HG02981 (cell line): ENCODE data around the gene MARK3.

Source experiments
- ATAC-seq: cut with Tn5 transposase; IDR thresholded peaks from one replicate; pipeline ENCODE4 v1.9.1; 2021; ENCODE audit warnings: mild to moderate bottlenecking, moderate library complexity; ENCODE audit not compliant: unreplicated experiment

MARK3 gene

GRCh38 chr14:103483600-103483999 lies 98.4 kb downstream of the MARK3 start:
- no peak for ATAC-seq

DNA sequence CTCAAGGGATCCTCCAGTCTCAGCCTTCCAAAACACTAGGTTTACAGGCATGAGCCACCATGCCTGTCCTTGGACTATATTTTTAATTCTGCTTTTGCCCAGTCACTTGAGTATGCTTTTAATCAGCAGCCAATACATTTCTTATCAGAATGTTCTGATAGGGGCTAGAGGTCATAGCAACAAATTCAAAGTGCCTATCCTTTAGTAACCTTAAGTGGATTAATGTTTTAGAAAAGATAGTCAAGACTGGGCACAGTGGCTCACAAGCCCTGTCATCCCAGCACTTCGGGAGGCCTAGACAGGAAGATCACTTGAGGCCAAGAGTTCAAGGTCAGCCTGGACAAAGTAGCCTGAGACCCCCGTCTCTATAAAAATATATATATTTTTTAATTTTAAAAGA lies 100.3 kb downstream of the MARK3 start:
- no peak for ATAC-seq

DNA sequence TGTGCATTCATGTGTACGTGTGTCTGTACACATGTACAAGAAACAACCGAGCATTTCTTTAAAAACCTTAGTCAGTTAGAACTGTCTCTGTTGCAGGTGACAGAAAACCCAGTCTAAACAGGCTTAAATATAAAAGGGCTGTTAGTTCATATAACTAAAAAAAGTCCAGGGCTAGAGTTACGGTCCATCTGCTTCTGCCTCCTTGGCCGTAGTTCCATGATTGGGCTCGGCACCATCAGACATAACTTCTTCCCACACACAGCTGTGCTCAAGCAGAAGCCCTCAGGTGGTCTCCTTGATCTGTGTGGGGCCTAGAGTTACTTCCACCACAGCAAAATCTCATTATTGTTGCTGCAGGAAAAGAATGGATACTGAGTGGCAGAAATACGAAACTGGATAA lies 102.9 kb downstream of the MARK3 start:
- no peak for ATAC-seq

DNA sequence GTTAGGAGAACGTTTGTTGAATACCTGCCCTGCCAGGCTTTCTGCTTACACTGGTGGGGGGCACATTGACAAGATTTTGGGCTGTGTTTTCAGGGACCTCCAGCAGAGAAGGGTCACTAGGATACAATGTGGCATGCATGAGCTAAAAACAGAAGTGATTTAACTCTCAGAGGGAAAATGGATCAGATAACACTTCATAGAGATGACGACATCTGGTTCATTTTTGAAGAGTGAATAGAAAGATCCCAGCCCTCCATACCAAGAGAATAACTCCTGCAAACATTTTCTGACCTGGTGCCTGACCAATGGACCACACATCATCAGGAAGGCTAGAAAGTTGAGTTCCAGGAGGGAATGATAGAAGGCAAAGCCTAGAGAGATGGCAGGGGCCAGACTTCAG lies 103.7 kb downstream of the MARK3 start:
- no peak for ATAC-seq

GRCh38 chr14:103489621-103490020 lies 104.4 kb downstream of the MARK3 start:
- no peak for ATAC-seq

GRCh38 chr14:103491691-103492090 lies 106.5 kb downstream of the MARK3 start:
- ATAC-seq = no peak

DNA sequence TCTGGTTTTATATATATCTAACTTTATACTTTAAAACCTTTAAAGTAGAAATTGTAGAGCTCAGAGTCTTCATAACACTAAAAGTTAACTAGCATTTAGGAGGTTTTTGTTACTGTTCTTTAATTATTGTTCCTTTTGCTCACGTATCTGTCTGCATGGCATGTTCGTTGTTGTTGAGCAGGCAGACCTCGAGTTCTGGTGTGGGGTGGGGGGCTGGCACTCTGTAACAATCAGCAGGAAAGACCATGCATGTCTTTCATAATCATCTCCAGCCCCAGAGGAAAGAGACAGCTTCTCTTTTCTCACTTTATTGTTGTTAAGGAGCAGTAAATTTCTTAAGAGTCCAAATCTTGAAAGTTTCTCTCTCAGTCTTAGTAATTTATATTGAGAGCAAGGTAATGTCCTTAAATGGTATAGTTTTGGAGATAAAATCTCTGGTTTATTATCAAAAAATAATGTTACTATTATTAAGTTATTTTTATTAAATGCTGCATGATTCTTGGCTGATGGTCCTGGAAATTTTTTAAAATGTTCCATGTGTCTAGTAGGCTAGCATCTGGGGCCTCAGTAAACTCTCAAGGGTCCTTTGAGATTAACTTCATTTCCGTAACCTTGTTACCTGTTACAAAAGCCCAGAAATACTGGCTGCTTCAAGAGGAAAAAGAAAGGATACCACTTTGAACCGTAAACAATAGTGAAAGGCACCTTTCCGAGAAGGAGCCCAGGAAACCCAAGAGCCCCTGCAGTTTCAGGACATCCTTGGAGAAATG lies 107.1 kb downstream of the MARK3 start:
- ATAC-seq = no peak

- ATAC-seq = no peak
Measured at GRCh38 chr14:103495854-103496253, 110.6 kb downstream of the MARK3 start.

- ATAC-seq = no peak
Measured at GRCh38 chr14:103496776-103497175, 111.6 kb downstream of the MARK3 start.

DNA sequence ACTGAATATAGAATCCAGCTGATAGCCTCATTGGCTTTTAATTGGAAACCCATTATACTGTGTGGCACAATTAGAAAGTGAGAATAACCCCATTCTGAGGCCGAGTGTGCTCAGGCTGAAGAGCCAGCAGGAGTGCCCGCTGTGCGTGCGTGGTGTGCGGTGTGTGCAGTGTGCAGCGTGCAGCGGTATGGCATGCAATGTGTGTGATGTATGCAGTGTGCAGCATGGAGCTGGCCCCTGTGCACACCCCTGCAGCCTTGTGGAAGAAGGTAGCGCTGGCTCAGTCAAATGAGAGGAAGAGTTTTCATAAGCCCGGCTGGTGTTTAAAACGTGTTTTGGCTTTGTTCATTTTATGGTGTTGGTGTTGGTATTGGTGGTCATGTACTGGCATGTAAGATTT lies 114.5 kb downstream of the MARK3 start:
- ATAC-seq = no peak

GRCh38 chr14:103500148-103500990 lies 115.2 kb downstream of the MARK3 start:
- ATAC-seq = no peak

GRCh38 chr14:103501041-103501870 lies 116.0 kb downstream of the MARK3 start:
- ATAC-seq = no peak

GRCh38 chr14:103501921-103502669 lies 116.9 kb downstream of the MARK3 start:
- ATAC-seq = no peak

GRCh38 chr14:103502877-103503276 lies 117.7 kb downstream of the MARK3 start:
- no peak for ATAC-seq

DNA sequence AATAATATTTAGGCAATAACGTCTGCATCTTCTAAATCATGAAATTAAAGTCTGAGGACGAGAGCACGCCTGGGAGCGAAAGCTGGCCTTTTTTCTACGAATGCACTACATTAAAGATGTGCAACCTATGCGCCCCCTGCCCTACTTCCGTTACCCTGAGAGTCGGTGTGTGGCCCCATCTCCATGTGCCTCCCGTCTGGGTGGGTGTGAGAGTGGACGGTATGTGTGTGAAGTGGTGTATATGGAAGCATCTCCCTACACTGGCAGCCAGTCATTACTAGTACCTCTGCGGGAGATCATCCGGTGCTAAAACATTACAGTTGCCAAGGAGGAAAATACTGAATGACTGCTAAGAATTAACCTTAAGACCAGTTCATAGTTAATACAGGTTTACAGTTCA lies 118.1 kb downstream of the MARK3 start:
- ATAC-seq = no peak

- ATAC-seq = no peak
Measured at GRCh38 chr14:103504991-103505565, 119.9 kb downstream of the MARK3 start.

DNA sequence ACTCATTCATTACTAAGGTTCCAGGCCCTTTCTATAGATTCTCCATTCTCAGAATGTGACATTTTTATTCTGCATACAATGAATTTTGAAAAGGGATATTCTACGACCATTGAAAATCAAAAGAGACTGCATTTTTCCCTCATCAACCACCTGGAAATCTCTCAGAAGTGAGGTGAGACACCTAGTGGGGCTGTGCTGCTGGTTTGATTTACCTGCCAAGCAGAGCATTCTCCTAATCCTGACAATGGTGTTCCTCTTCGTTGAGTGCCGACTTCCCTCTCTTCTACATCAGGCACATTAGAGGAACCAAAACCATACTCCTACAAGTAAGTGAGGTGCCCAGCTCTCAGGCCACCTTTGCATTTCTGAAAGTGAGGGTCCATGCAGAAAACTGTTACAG lies 122.5 kb downstream of the MARK3 start:
- ATAC-seq = no peak

DNA sequence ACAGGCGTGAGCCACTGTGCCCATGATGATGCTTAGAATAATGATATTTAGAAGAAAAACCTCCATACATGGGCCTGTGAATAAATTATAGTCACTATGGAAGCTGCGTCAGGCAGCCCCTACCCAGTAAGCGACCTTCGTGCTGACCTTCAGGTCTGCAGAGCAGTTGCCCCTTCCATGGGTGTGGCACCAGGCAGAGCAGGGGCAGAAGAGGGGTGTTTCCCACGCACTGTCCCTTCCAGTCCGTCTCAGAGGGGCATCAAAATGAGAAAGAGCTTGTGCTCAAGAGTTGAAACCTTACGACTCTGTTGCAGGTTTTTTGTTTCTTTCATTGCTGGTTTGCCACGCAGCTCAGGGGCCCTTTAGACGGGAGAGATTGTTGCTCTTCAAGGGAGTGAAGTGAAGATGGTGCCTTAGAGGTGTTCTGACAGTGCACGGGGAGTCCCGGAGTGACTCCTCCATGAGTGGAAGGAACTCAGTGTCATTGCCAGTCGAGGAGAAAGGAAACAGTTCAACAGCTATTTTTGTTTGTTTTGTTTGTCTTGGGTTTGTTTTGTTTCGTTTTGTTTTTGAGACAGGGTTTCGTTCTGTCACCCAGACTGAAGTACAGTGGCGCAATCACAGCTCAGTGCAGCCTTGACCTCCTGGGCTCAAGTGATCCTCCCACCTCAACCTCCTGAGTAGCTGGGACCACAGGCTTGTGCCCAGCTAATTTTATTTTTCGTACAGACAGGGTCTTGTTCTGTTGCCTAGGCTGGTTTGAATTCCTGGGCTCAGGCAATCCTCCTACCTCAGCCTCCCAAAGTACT lies 123.5 kb downstream of the MARK3 start:
- no peak for ATAC-seq
